NCI-H748 (cell line): ENCODE results near the gene ARRB2.
A peak's percentile ranks its signal among the peaks of the same experiment; 100 is the strongest.
"Not testable (repeated sequence)": the region's sequence is repeated elsewhere in the genome, so short reads cannot be mapped to it uniquely, and the experiment has no call there.

Experiments used
- DNase-seq: peaks from one replicate; lab custom pipeline; 2025; ENCODE audit not compliant: unreplicated experiment; lab: John Stamatoyannopoulos, UW

ARRB2 gene

GRCh38 chr17:4709794-4710692 is at the start of gene ARRB2:
ARRB2 (plus strand) TSS chr17:4710632; CDS start chr17:4710722, 90 bp downstream.
- DNase-seq, result peak; percentile 100

- no peak for DNase-seq
These were observed 46.7 kb upstream of the ARRB2 start for GRCh38 chr17:4663711-4664110.

DNA sequence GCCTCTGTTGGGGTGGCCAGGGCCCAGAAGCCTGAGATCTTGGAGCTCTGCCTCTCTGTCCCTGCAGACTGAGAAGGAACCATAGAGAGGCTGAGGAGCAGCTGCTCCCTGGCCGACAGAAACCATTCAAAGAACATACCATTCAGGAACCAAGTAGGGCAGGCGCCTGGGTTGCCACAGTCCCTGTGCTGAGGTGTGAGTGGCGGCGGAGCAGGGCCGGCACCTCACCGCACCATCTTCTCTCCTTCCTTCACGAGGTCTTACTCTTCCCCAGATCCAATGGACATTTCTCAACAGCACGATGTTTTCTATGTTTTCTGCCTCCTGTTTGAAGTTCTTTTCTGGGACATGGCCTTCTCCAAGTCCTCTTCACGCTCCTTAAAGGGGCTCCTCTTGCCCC is 46.2 kb upstream of the ARRB2 start:
- DNase-seq, result no peak

GRCh38 chr17:4665027-4665426 is 45.4 kb upstream of the ARRB2 start:
- DNase-seq, result no peak

- DNase-seq, result no peak
These were observed 44.1 kb upstream of the ARRB2 start for GRCh38 chr17:4666296-4666695.

DNA sequence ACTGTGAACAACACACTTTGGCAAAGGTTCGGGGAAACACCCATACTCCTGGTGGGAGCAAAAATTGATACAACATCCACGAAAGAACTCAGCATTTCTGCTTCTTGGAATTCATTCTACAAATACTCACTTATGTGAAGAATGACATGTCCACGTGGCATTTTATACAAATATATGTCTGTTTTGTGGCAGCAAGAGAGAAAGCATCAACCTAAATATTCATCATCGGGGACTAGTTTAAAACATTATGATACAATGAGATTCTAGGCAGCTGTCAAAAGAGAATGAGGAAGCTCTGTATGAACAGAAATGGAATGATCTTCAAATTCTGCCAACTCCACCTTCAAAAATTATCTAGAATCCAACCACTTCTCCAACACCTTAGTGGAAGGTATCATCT is 43.3 kb upstream of the ARRB2 start:
- no peak for DNase-seq

DNA sequence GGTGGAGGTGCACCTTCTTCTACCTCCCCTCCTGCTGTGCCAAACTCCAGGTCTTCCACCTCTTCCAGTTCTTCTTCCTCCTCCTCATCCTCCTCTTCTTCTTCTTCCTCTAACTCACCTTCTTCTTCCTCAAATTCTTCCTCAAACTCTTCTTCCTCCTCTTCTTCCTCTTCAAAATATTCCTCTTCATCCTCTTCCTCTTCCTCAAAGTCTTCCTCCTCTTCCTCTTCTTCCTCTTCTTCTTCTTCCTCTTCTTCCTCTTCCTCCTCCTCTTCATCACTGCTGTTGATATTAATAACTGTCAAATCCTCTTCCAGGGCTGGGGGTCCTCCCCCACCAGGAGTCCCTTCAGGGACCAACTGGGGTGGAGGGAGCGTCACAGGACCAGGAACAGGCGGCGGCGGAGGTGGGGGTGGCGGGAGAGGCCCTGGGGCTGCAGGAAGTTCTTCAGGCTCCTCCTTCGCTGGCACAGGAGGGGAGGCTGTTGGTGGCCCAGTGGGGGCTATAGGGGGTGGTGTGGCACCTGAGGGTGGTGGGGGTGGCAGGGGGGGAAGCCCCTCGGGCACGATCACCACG is 38.3 kb upstream of the ARRB2 start:
- no peak for DNase-seq

- DNase-seq, result no peak
These were observed 37.7 kb upstream of the ARRB2 start for GRCh38 chr17:4672751-4673150.

- no peak for DNase-seq
These were observed 37.3 kb upstream of the ARRB2 start for GRCh38 chr17:4673169-4673568.

- DNase-seq, result no peak
These were observed 36.3 kb upstream of the ARRB2 start for GRCh38 chr17:4673986-4674684.

GRCh38 chr17:4674685-4674998 is 35.8 kb upstream of the ARRB2 start:
- no peak for DNase-seq

- no peak for DNase-seq
These were observed 34.6 kb upstream of the ARRB2 start for GRCh38 chr17:4675791-4676190.

DNA sequence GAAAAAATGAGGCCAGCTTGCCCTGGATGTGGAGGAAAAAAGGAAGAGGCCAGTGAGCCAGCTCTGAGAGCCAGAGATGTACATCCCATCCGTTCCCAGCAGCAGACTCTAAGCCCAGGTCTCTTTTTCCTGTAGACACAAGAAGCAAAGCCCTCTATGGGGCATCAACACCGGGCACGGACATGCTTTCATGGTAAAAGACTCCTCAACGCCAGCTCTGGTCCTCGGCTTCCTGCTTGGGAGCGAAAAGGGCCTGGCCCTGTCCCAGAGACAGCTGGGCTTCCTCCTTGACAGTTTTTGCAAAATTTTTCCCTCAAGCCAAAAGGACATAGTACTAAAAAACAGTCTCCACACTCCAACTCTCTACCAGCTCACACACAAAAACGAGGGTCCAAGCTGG is 33.6 kb upstream of the ARRB2 start:
- no peak for DNase-seq

GRCh38 chr17:4678448-4679026 is 31.9 kb upstream of the ARRB2 start:
- DNase-seq, result no peak

DNA sequence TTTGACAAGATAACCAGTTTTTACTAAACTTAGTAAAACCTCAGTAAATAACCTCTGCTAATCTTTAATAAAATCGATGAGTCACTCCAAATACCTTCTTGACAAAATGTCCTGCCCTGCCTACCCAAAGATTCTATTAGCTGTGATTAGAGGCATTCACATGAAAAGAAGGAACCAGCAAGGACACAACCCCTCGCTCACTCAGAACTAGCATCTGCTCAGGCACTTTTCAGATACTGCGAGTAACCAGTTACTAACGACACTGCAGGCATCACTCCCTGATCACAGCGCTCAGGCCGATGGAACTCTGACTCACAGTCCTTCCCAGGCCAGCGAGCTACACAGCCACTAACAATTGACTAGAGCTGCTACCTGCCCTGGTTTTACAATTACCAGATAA is 30.8 kb upstream of the ARRB2 start:
- DNase-seq, result no peak

GRCh38 chr17:4683739-4684138 is 26.7 kb upstream of the ARRB2 start:
- not testable (repeated sequence) for DNase-seq

DNA sequence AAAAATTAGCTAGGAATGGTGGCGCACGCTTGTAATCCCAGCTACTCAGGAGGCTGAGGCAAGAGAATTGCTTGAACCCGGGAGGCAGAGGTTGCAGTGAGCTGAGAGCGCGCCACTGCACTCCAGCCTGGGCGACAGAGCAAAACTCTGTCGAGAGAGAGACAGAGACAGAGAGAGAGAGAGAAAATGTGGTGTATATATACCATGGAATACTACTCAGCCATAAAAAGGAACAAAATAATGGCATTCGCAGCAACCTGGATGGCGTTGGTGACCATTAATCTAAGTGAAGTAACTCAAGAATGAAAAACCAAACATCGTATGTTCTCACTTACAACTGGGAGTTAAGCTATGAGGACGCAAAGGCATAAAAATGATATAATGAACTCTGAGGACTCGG is 20.6 kb upstream of the ARRB2 start:
- DNase-seq, result not testable (repeated sequence)

GRCh38 chr17:4690745-4691144 is 19.7 kb upstream of the ARRB2 start:
- DNase-seq, result no peak

- no peak for DNase-seq
These were observed 18.7 kb upstream of the ARRB2 start for GRCh38 chr17:4691686-4692085.

GRCh38 chr17:4693416-4693815 is 17.0 kb upstream of the ARRB2 start:
- DNase-seq, result no peak

DNA sequence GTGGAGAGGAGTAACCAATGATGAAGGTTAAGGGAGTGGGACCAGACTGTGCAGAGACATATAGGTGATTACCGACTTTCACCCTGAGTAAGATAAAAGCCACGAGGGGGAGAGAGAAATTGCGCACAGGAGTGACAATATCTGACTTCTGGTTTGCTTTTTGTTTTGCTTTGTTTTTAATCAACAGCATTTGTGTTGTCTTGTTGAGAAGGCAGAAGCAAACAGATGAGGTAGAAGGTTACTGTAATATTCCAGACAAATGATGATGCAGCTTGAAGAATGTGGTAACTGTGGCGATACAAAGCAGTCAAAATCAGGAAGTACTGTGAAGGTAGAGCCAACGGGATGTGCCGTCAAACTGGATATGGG is 14.0 kb upstream of the ARRB2 start:
- no peak for DNase-seq
